ENCODE data around the gene LAD1.

DNA sequence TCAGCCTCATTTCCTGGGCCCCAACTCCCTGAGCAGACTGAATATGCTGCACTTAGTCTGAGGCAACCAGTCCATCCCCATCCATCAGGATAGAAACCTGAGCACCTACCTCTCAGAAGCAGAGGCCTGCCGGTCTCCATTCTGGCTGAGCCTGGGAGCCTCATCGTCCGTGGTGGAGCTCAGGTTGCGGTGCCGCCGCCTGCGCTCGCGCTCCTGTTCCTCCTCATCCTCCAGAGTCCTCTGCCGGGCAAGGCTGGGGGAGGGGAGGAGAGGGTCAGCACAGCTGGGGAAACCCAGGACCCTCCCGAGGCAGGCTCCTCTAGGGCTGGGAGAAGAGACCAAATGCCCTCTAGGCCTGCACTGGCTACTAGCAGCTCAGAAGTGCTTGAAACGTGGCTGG lies 10.1 kb downstream of the LAD1 start:
- TF ChIP-seq EZH2 (IDR thresholded peaks at IDR 0.05; ENCODE audit: borderline replicate concordance, low read length) = no peak
- TF ChIP-seq, protein P1, sequence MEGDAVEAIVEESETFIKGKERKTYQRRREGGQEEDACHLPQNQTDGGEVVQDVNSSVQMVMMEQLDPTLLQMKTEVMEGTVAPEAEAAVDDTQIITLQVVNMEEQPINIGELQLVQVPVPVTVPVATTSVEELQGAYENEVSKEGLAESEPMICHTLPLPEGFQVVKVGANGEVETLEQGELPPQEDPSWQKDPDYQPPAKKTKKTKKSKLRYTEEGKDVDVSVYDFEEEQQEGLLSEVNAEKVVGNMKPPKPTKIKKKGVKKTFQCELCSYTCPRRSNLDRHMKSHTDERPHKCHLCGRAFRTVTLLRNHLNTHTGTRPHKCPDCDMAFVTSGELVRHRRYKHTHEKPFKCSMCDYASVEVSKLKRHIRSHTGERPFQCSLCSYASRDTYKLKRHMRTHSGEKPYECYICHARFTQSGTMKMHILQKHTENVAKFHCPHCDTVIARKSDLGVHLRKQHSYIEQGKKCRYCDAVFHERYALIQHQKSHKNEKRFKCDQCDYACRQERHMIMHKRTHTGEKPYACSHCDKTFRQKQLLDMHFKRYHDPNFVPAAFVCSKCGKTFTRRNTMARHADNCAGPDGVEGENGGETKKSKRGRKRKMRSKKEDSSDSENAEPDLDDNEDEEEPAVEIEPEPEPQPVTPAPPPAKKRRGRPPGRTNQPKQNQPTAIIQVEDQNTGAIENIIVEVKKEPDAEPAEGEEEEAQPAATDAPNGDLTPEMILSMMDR (conservative IDR thresholded peaks at IDR 0.05 in 1 of 2, IDR thresholded peaks at IDR 0.05 in 1 of 2; ENCODE audit: extremely low read depth in 1 of 2, insufficient read depth in 1 of 2, low read depth in 1 of 2, low read length in 2 of 2) = no peak

Data from mammary epithelial cell (primary cell).